BJ (cell line): Measurements from ENCODE around the gene OSCP1. TPM values are rescaled to one million over a fixed set of nuclear protein-coding genes. Genes with fewer than 3 reads are reported as not detected.

Experiments used
- CTCF ChIA-PET: fragments of 350-600 bp; formaldehyde crosslinking; extraction: SDS; loops from one replicate; lab custom pipeline; 2021; ENCODE audit warnings: antibody characterized with exemption, inconsistent platforms; lab: Yijun Ruan, JAX
- POLR2A ChIA-PET: fragments of 300-600 bp; sonication (Branson Sonifier 250); formaldehyde crosslinking; extraction: SDS; loops from one replicate; lab custom pipeline; 2021; ENCODE audit warnings: antibody characterized with exemption; lab: Charles Lee
- DNase-seq: peaks from one replicate; pipeline ENCODE4 v3.0.0-alpha.2; 2011; ENCODE audit warnings: low read depth
- H3K27me3 ChIP-seq: 2 replicates; pipeline ENCODE4 v1.6.0; 2011; ENCODE audit warnings: low read length; ENCODE audit not compliant: control insufficient read depth, insufficient read depth
- H3K36me3 ChIP-seq: 2 replicates; pipeline ENCODE4 v1.5.1; 2011; ENCODE audit warnings: low read length; ENCODE audit not compliant: control insufficient read depth, insufficient read depth
- H3K4me3 ChIP-seq: 2 replicates; pipeline ENCODE4 v1.5.1; 2011; ENCODE audit warnings: low read depth, mild to moderate bottlenecking, control low read depth, low read length
- polyA plus RNA-seq: library from polyadenylated mRNA; depleted of rRNA; stranded (reverse); fragments of >200 nt; gene quantifications from 2 replicates; pipeline ENCODE4 v1.2.3, GENCODE V29; 2011
- TF ChIP-seq, protein P1 (sequence below): IDR thresholded peaks from 2 replicates; pipeline ENCODE4 v1.5.1; 2011; ENCODE audit warnings: low read depth, mild to moderate bottlenecking, control low read depth, inconsistent platforms, low read length, moderate library complexity; ENCODE audit not compliant: insufficient read depth

The OSCP1 gene
- polyA plus RNA-seq, 1 experiment, result 11.5 TPM

GRCh38 chr1:36440044-36440443, 10.2 kb downstream of the OSCP1 start:
- TF ChIP-seq, protein P1, sequence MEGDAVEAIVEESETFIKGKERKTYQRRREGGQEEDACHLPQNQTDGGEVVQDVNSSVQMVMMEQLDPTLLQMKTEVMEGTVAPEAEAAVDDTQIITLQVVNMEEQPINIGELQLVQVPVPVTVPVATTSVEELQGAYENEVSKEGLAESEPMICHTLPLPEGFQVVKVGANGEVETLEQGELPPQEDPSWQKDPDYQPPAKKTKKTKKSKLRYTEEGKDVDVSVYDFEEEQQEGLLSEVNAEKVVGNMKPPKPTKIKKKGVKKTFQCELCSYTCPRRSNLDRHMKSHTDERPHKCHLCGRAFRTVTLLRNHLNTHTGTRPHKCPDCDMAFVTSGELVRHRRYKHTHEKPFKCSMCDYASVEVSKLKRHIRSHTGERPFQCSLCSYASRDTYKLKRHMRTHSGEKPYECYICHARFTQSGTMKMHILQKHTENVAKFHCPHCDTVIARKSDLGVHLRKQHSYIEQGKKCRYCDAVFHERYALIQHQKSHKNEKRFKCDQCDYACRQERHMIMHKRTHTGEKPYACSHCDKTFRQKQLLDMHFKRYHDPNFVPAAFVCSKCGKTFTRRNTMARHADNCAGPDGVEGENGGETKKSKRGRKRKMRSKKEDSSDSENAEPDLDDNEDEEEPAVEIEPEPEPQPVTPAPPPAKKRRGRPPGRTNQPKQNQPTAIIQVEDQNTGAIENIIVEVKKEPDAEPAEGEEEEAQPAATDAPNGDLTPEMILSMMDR, result no peak
- ChIA-PET CTCF (no interaction called here), POLR2A (no interaction called here)
- Histone ChIP-seq H3K4me3 (no peak overlapping the region), H3K27me3 (no peaks in the 10 kb centered on the region), H3K36me3 (no peaks in the 10 kb centered on the region)
- DNase-seq, result no peak

DNA sequence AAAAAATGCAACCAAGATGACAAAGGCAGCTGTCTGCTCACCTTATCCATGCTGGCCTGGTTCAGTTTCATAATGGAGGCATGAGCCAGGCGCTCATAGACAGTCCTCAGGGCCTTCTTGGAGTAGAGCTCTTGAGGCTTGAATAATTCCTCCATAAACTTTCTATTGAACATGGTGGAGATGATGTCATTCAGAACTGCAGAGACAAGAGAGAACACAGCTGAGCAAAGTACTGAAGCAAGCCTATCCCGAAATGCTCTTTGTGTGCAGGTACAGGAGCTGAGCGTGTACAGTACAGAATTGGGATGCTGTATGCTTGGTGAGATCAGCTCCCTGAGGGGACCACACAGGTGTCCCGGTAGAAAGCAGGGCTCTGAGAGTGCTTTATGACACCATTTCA, 11.5 kb downstream of the OSCP1 start:
- TF ChIP-seq, protein P1, result no peak
- no peak for DNase-seq
- Histone ChIP-seq H3K27me3 (no peaks in the 10 kb centered on the region), H3K36me3 (no peaks in the 10 kb centered on the region), H3K4me3 (no peak overlapping the region)
- CTCF ChIA-PET, result interaction anchor here (0.8 kb wide), 1 partner anchor 10 kb away, joined by 3 read pairs; no protein-coding TSS in a partner anchor
- POLR2A ChIA-PET, result interaction anchor here (0.7 kb wide), 1 partner anchor 12 kb away, joined by 12 read pairs; no protein-coding TSS in a partner anchor

DNA sequence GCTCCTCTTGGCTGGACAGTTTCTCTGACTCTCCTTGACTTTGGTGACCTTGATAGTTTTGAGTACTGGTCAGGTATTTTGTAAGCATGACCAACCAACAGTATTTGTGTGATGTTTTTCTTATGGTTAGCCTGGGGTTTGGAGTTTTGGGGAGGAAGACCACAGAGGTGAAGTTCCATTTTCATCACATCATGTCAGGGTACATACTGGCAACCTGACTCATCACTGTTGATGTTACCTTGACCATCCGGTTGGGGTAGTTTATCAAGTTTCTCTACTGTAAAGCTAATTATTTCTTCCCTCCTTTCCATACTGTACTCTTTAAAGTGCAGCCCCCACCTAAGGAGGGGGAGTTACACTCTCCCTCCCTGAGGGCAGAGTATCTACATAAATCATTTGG, 13.4 kb downstream of the OSCP1 start:
- TF ChIP-seq, protein P1, result no peak
- DNase-seq, result no peak
- ChIA-PET POLR2A (no interaction called here), CTCF (interaction anchor here (1.9 kb wide), 1 partner anchor 13 kb away, joined by 4 read pairs; the partner anchor contains the start of gene OSCP1)
- Histone ChIP-seq H3K27me3 (no peaks in the 10 kb centered on the region), H3K36me3 (peaks cover 2% of the 10 kb centered on the region), H3K4me3 (no peak overlapping the region)

DNA sequence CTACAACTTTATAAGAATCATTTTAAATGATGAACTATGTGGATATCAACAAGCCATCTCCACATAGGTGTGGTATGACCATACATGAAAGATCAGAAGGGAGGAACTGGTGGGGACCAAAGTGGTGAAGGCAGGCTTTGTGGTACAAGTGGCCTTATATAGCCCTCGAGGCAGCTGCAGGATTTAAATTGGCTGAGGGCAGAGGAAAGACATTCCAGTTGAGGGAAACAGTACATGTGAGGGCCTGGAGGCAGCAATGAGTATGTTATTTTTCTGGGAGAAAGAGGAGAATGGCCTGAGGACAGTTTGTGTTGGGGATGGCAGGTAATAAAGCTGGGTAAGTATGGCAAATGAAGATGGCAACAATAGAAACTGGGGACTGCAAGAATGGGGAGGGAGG, 17.1 kb downstream of the OSCP1 start:
- POLR2A ChIA-PET, result no interaction called here
- CTCF ChIA-PET, result no interaction called here
- Histone ChIP-seq H3K4me3 (no peak overlapping the region), H3K27me3 (no peaks in the 10 kb centered on the region), H3K36me3 (peaks cover 7% of the 10 kb centered on the region)
- TF ChIP-seq, protein P1, result no peak
- DNase-seq, result no peak

- POLR2A ChIA-PET, result no interaction called here
- CTCF ChIA-PET, result no interaction called here
Observed at GRCh38 chr1:36432616-36433015, 17.6 kb downstream of the OSCP1 start.

More at GRCh38 chr1:36432616-36433015, 17.6 kb downstream of the OSCP1 start:
- DNase-seq, result no peak
- Histone ChIP-seq H3K27me3 (no peaks in the 10 kb centered on the region), H3K4me3 (no peak overlapping the region), H3K36me3 (peaks cover 7% of the 10 kb centered on the region)
- TF ChIP-seq, protein P1, result no peak
